GOT3 (cell line): ENCODE results near the gene FCN2.

Experiments used
- DNase-seq: peaks from one replicate; lab custom pipeline; 2025; ENCODE audit warnings: mixed read lengths; lab: John Stamatoyannopoulos, UW

FCN2 gene

DNA sequence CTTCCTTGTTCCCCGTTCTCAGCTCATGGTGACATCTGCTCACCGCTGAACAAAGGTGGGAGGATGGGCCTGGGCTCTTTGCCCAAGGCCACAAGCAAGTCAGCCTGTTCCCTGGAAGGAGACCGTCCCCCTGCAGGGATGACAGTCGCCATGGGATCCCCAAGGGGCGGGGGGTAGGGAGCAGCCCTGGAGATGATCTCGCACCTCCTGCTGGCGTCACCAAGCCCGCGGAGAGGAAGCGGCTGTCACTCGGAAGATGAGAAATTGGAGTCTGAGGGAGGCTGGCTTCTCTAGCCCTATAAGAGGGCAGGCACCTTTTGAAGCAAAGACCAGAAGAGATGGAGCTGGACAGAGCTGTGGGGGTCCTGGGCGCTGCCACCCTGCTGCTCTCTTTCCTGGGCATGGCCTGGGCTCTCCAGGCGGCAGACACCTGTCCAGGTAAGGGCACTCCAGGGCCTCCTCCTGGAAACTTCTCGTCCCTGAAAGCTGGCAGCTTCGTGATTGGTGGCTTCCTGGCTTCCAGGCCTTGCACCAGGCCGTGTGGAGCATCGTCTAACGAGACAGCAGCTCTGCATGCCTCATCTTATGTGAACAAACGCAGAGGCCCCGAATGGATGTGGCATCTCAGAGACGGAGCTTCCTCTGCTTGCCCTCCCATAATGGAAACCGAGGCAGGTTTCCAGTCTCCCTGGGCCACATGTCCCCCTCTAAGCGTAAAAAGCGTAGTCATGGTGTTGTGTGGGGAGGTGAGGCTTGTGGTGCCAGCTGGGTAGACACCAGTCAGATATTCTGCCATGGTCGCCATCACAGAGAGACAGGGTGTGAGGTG lies at the start of gene FCN2:
TSS of gene FCN2 (plus strand) at position 327 of the 829 bp plus-strand sequence. CDS start at position 339, 12 bp downstream.
- DNase-seq = no peak

DNA sequence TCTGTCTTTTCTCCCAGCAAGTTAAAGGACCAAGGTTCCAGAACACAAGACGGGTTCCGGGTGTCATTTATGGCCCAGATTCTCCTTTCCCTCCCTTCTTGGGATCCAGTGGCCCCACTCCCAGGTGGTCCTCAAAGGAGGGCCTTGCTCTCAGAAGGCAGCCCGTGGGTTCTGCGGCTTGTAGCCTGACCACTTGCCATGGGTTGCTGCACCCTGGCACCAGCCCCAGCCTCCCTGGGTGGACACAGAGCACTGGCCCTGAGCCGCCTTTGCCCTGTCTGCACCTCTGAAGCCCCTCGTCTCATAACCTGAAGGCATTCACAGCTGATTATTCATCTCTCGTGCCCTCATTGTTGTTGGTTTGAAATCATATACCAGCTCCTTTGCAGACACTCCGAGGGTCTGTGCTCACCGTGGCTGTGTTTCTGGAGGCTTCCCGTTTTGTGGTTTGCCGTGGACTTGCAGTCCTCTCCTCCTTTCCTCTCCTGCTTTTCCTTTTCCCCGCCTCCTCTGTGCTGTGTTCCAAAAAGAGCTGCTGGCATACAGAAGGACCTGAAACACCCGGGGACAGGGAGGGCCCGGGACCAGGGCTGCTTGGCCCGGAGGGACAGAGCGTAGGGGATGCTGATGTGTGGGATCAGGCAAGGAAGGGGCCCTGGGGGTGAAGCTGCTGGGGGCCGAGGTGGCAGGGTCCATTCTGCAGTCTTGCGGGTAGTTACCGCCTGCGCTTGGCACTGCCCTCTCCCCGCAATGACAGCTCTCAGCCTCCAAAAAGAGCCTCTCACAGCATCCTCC lies 49.5 kb upstream of the FCN2 start:
- DNase-seq = no peak

DNA sequence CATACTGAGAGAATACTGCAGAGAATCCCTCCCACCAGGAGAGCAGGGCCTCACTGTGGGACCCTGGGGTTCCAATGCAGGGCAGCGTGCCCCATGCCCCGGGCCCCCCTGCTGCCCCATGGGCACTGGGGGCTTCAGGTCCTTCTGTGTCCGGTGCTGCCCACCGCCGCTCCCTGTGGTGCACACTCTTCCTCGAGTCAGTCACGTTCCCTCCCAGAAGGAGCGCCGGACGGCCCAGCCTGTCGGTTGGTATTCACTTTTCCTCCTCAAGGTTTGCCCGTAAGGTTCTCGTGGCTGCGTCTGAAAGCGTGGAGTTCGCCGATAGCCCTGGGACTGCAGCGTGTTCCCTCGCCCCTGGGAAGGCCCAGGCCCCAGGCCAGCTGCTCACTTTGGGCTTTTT lies 48.1 kb upstream of the FCN2 start:
- DNase-seq = no peak

DNA sequence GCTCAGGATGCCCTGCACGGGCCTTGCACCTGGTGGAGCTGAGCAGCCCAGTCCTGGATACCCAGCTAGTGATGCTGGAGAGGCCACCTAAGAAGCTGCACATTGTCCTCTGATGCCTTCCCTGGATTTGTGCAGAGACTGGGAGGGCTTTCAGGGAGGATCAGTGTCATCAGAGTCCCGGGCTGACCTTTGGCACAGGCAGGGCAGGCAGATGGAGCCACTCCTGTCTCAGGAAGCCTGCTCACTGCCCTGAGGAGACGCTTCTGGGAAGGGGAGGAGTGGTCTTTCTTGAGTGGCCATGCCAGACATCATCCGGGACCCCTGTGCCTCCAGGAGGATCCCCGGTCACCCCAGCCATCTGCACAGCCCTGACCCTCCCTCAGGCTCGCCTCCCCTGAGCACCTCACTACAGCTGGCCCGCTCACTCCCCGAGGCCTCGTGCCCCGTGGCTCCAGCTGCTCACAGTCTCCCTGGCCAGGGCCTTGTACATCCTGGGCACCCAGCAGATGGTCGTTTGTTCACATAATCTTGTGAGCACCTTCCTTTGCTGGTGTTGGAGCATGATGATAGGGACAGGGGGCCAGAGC lies 47.2 kb upstream of the FCN2 start:
- DNase-seq = no peak

DNA sequence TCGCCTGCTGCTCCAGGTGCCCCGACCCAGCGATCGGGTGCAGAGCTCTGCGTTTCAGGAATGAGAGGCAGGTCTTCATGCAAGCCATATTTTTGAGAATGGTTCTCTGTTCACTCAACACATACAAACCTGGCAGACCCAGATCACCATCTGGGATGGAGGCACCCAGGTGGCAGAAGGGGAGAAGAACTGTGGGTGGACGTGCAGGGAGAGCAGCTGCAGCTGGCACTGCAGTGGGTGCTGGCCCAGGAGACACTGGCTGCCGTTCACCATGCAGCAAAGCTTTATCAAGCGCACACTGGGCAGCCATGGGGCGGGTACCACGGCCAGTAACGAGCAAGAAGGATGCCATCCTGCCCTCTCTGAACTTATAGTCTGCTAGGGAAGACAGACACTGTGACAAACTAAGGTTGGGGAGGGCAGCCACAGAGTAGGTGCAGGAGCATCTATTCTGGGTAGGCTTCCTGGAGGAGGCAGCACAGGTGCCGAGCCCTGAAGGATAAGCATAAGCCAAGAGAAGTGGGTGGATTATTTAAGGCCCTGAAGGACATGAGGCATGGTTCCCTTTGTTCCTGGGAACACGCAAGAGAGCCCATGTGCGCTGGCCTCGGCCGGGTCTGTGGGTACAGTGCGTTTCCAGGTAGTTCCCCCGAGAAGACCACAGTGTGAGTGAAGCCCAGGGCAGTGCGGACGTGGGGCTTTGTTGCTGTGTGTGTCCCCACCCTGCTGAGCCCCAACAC lies 46.2 kb upstream of the FCN2 start:
- no peak for DNase-seq

DNA sequence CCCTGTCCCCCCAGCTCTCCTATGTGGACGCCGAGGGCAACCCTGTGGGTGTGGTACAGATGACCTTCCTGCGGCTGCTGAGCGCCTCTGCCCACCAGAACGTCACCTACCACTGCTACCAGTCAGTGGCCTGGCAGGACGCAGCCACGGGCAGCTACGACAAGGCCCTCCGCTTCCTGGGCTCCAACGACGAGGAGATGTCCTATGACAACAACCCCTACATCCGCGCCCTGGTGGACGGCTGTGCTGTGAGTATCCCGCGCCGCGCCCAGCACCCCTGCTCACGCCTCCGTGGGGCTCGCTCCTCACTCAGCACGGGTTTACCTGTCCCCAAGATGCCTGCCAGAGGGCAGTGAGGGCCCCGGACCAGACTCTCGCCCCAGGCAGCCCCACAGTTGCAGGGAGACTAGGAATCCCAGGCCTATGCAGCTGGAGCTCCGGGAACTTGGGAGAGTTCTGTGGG lies 45.6 kb upstream of the FCN2 start:
- DNase-seq = no peak

DNA sequence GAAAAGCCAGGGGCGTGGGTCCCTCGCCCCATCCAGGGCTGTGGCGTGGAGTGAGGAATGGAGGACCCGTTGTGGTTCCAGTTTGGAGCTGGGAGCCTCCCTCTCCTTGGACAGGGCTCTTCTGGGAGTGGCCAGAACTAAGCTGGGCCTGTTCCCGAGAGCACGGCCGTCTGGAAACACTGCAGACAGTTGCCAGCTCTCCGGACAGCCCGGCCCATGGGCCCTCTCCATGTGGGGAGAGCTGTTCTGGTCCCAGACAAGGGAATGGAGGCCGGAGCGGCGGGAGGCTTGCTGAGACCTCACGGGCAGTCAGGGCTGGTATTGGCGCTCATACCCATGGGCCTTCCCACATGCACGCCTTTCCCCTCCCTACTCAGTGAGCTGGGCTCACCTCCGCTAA lies 45.2 kb upstream of the FCN2 start:
- DNase-seq = no peak

DNA sequence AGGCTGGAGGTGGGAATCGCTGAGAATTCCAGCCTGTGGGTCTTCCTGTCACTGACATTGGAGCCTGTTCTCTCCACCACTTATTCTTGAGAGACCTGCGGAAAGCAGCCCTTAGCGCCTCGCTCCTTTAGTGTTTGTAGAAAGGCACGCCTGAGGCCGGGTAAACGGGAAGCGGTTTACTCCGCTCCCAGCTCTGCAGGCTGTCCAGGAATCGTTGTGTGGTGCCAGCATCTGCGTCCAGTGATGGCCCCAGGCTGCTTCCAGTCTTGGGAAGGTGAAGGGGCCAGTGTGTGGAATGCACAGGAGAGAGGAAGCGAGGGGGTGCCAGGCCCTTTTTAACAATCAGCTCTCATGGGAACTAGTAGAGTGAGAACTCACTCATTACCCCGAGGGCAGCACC lies 44.6 kb upstream of the FCN2 start:
- DNase-seq = no peak

DNA sequence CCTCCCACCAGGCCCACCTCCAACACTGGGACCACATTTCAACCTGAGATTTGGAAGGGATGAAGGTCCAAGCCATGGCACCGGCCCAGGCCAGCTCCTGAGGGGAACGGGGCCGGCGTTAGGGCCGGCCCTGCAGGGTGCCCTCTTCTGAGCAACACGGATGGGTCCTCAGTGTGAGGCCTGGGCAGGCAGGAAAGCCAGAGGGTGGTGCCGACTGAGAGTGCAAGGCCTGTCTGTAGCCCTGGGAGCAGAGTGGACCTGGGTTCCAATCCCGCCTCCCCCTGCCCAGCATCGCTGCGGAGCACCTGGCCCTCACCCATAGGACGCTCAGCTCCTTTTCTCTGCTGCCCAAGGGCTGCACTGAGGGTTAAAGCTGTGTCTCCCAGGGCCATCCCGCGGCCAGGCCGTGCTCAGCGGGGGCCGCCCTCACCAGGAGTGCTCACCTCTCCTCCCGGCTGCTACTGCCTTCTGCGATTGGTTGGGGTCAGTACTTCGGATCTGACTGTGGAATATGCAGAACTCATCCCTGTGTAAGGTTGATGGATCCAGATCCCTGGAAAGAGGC lies 44.1 kb upstream of the FCN2 start:
- DNase-seq = no peak

DNA sequence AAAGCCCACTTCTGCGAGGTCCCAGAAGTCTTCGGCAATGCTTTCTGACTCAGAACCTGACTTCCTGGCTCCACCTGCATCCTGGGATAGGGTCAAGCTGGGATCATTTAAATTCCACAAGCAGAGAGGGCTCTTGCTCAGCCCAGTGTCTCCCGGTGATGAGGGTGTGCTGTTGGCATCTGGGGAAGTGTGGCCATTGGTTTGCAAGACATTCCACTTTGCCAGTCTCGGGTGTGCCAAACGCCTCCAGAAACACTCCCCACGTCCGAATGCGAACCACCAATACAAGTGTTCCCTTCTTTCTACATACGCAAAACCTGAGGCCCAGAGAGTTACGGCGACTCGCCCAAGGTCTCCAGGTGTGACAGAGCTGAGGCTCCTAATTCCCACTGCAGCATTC lies 43.1 kb upstream of the FCN2 start:
- no peak for DNase-seq

DNA sequence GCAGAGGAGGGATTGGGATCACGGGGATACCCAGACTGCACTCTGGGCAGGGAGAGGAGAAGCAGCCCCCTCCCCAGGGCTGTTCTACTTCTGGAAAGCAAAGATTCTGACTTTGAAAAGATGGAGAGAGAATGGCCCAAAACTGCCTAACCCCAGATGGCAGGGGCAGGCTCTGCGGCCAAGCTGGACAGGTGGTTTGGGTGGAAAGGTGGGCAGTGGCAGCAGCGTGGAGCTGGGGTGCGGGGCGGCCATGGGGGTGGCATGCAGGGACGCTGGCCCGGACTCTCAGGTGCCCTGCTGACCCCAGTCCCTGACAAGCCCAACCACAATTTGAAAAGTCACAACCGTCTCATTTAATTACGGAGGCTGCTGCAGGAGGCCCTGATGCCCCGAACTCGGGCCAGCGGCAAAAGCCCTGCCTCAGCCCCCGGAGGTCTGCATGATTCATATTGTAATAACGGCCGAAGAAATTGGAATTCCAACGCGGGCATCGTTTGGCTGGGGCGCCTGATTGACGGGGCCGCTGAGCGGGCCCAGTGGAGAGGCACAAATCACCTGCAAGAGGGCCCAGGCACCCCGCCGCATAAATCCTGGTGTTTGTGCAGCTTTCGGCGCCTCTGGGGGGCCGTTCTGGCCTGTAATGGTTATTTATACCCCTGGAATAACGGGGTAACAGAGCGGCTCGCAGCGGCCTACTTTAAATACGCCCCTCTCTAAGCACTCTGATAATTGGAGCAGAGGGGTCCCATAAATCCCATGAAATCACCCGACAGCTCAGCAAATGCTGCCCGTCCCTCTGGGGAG lies 41.8 kb upstream of the FCN2 start:
- DNase-seq = no peak

DNA sequence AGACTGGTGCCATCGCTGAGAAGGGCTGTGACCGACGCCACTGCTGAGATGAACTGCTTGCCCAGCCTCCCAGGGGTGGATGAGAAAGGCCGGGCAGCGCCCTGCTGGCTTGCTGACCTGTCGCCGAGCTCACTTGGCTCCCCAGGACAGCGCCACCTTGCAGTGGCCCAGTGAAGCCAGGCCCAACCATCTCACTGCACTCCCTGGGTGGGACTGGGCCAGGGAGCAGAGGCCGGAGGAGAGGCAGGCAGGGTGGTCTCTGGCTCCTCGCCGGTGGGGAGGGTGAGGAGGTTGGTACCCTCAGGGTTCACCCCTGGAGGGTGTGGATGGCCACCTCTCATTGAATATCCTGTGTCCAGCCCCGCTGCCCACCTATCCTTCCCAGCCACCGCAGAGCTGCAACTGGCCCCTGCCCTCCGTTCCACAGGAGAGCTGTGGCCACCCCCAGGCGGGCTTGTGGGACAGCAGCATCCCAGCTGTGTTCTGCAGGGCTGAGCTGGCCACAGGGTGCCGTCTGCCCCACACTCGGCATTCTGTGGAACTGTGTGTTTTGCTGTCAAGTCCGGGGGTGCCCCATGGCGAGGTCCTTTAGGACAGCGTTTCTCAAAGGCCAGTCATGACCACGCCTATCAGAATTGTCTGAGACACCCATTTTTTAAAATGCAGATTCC lies 41.0 kb upstream of the FCN2 start:
- no peak for DNase-seq

DNA sequence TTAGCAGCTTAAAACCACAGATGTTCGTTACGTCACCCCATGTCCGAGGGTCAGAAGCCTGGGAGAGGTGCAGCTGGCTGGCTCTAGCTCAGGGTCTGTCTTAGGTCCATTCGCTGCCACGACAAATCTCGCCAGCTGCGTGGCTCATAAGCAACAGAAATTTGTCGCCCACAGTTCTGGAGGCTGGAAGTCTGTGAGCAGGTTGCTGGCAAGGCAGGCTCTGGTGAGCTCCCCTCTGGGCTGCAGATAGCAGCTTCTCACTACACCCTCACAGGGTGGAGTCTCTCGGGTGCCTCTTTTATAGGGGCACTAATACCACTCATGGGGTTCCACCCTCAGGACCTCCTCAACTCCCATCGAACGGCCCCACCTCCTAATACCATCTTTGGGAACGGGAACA lies 40.1 kb upstream of the FCN2 start:
- DNase-seq = no peak

DNA sequence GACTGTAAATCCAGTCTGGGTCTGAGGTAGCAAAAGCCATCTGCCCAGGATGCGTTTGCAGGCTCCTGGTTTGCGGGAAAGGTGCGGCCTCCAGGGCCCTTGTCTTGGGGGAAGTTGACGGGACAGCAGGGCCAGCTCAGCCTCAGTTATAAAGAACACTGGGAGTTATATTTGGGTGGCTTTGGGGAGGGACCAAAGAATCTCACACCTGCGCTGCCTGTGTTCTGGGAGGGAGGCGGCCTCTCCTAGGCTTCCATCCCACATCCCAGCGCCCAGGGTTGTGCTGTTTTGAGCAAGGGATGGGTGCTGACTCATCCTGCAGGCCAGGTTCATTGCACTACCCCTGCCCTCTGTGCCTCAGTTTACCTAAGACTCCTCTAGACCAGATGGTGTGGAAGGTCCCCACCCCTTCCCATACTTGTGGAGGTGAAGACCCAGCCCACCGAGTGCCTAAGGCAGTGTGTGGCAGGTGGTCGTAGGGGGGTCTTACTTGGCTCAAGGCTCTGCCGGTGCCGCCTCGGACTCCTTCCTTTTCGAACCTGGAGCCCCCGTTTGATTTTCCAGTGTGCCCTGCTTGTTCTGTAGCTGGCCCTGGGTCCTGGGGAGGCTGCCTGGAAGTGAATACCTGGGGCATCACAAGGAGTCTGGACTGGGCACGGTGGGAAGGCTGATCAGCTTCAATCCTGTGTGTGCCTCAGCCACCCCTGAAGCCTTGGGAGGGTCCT lies 39.3 kb upstream of the FCN2 start:
- no peak for DNase-seq

DNA sequence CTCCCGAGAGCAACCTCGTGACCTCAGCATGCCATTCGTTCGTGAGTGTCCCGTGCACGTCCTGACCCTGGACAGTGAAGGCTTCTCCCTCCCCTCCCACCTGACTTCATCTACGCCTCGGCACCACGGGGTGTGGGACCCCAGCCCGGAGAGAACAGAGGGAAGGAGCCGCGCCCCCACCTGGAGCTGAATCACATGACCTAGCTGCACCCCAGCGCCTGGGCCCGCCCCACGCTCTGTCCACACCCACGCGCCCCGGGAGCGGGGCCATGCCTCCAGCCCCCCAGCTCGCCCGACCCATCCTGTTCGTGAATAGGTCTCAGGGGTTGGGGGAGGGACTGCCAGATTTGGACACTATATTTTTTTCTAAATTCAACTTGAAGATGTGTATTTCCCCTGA lies 38.3 kb upstream of the FCN2 start:
- DNase-seq = no peak

DNA sequence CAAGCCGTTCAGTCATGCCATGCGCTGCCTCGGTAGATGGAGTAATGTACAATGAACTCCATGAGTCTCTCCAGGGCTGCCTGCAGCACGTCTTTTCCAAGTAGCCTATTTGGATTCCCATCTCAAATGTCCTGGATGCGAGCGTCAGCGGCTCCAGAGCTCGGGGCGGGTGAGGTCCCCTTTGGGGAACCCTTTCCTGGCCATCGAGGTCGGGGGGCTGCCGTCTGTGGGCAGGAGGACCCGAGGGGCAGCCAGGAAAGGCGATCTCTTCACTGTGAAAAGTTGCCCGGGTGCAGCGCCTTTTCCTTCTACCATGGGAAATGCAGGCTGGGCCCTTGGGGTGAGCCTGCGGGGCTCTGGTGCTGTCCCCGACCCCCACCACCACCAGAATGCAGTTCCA lies 36.9 kb upstream of the FCN2 start:
- no peak for DNase-seq

DNA sequence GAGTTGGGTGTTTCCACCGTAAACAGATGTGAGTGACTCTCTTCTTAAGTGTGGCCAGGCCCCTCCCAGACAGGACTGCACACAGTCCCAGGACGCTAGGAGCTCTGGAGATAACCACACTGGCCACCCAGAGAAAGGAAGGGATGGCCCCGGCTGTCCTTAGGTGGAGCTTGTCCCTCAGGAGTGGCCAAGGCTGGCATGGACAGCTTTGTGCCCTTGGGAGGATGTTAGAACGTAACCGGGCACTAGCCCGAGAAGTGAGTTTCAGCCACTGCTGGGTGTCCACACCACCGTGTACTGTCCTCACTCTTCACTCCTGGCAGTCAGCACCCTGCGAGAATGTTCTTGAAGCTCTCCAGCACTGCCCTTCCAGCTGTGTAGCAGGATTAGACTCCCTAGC lies 35.8 kb upstream of the FCN2 start:
- no peak for DNase-seq

DNA sequence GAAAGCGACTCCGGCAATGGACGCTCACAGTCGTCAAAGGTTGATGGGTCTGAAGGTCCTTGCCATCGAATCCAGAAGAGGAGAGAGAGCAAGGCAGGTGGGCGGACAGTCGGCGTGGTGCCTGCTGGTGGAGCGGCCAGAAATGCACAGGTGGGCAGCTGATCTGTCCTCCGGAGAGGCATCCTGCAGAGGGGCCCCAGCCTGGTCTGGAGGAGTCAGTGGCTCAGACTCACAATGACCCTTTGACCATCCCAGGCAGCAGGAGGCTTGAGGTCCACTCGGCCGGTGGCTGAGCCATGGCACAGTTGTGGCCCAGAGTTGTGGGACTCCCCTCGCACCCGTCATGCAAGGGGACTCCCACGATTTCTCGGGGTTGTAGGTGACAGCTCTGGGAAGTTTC lies 34.4 kb upstream of the FCN2 start:
- no peak for DNase-seq

DNA sequence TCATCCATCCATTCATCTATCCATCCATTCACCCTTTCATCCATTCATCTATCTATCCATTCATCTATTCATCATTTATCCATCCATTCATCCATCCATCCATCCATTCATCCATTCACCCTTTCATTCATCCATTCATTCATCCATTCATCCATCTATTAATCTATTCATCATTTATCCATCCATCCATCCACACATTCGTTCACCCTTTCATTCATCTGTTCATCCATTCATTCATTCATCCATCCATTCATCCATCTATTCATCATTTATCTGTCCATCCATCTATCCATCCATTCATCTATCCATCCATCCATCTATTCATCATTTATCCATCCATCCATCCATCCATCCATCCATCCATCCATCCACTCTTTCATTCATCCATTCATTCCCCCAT lies 33.9 kb upstream of the FCN2 start:
- no peak for DNase-seq

DNA sequence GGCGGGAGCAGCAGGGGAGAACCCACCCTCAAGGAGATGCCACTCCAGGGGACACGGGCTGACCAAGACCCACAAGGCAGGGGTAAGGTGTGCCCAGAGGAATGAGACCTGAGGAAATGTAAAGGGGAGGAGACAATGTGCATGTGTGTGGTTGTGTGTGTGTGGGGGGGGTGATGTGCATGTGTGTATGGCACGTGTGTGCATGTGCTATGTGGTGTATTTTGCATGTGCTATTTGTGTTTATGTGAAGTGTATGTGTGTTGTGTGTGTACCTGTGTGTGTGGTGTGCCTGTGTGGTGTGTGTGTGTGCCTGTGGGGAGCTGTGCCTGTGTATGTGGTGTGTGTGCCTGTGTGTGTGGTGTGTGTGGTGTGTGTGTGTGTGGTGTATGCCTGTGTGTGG lies 33.5 kb upstream of the FCN2 start:
- no peak for DNase-seq
